Measurements from ENCODE around the gene PIKFYVE.
A peak's percentile ranks its signal among the peaks of the same experiment; 100 is the strongest.
"Not testable (repeated sequence)": the region's sequence is repeated elsewhere in the genome, so short reads cannot be mapped to it uniquely, and the experiment has no call there.

The PIKFYVE gene

GRCh38 chr2:208358758-208359631 lies 92.9 kb downstream of the PIKFYVE start:
- H3K27ac Mint-ChIP-seq, result peak overlapping the region; percentile 32
- ATAC-seq (no peak), DNase-seq (ENCODE audit: low spot score in 2 of 2) (no peak)

GRCh38 chr2:208359632-208359986 lies 93.6 kb downstream of the PIKFYVE start:
- DNase-seq (ENCODE audit: low spot score in 2 of 2) (no peak), ATAC-seq (peak; percentile 40)
- Mint-ChIP-seq H3K36me3 (peaks cover 30% of the 10 kb centered on the region), H3K27ac (peak overlapping the region; percentile 32), H3K4me3 (no peak overlapping the region), H3K4me1 (peaks cover 11% of the 10 kb centered on the region), H3K9me3 (no peaks in the 10 kb centered on the region)

More at GRCh38 chr2:208358758-208359631, 92.9 kb downstream of the PIKFYVE start:
- H3K4me3 Mint-ChIP-seq, result no peak overlapping the region
- H3K9me3 Mint-ChIP-seq, result no peaks in the 10 kb centered on the region
- H3K36me3 Mint-ChIP-seq, result peaks cover 36% of the 10 kb centered on the region
- peaks cover 7% of the 10 kb centered on the region for H3K4me1 Mint-ChIP-seq

- Mint-ChIP-seq H3K36me3 (peaks cover 21% of the 10 kb centered on the region), H3K27ac (no peak overlapping the region), H3K9me3 (peaks cover 4% of the 10 kb centered on the region), H3K4me3 (no peak overlapping the region), H3K4me1 (peaks cover 11% of the 10 kb centered on the region)
- ATAC-seq (peak; percentile 31), DNase-seq (ENCODE audit: low spot score in 2 of 2) (no peak)
Measured at GRCh38 chr2:208360259-208361076, 94.4 kb downstream of the PIKFYVE start.

GRCh38 chr2:208361077-208361441 lies 95.0 kb downstream of the PIKFYVE start:
- no peak for DNase-seq (ENCODE audit: low spot score in 2 of 2)
- Mint-ChIP-seq H3K4me1 (peaks cover 11% of the 10 kb centered on the region), H3K27ac (no peak overlapping the region), H3K36me3 (peaks cover 15% of the 10 kb centered on the region), H3K9me3 (peaks cover 6% of the 10 kb centered on the region), H3K4me3 (no peak overlapping the region)
- ATAC-seq, result no peak

- Mint-ChIP-seq H3K36me3 (no peaks in the 10 kb centered on the region), H3K9me3 (peaks cover 7% of the 10 kb centered on the region), H3K4me3 (no peak overlapping the region), H3K4me1 (peaks cover 11% of the 10 kb centered on the region), H3K27ac (no peak overlapping the region)
- DNase-seq (ENCODE audit: low spot score in 2 of 2), result no peak
- ATAC-seq, result peak; percentile 77
Measured at GRCh38 chr2:208363485-208363884, 97.4 kb downstream of the PIKFYVE start.

GRCh38 chr2:208366215-208367127 lies 100.4 kb downstream of the PIKFYVE start:
- H3K4me3 Mint-ChIP-seq, result no peak overlapping the region
- DNase-seq (ENCODE audit: low spot score in 2 of 2) (no peak), ATAC-seq (no peak)
- H3K9me3 Mint-ChIP-seq, result peaks cover 7% of the 10 kb centered on the region
- peaks cover 11% of the 10 kb centered on the region for H3K4me1 Mint-ChIP-seq
- no peaks in the 10 kb centered on the region for H3K36me3 Mint-ChIP-seq
- H3K27ac Mint-ChIP-seq, result no peak overlapping the region

GRCh38 chr2:208369091-208369490 lies 103.0 kb downstream of the PIKFYVE start:
- DNase-seq (ENCODE audit: low spot score in 2 of 2), result no peak
- ATAC-seq, result no peak
- Mint-ChIP-seq H3K9me3 (peaks cover 7% of the 10 kb centered on the region), H3K4me1 (peaks cover 4% of the 10 kb centered on the region), H3K36me3 (no peaks in the 10 kb centered on the region), H3K4me3 (no peak overlapping the region), H3K27ac (no peak overlapping the region)

GRCh38 chr2:208370881-208371633 lies 105.0 kb downstream of the PIKFYVE start:
- no peaks in the 10 kb centered on the region for H3K4me1 Mint-ChIP-seq
- peak; percentile 37 for ATAC-seq
- no peak for DNase-seq (ENCODE audit: low spot score in 2 of 2)

GRCh38 chr2:208371634-208371935 lies 105.5 kb downstream of the PIKFYVE start:
- Mint-ChIP-seq H3K27ac (no peak overlapping the region), H3K9me3 (no peaks in the 10 kb centered on the region), H3K36me3 (no peaks in the 10 kb centered on the region), H3K4me1 (no peaks in the 10 kb centered on the region), H3K4me3 (no peak overlapping the region)
- DNase-seq (ENCODE audit: low spot score in 2 of 2), result no peak
- peak; percentile 39 for ATAC-seq

More at GRCh38 chr2:208370881-208371633, 105.0 kb downstream of the PIKFYVE start:
- Mint-ChIP-seq H3K4me3 (no peak overlapping the region), H3K27ac (no peak overlapping the region), H3K9me3 (peaks cover 2% of the 10 kb centered on the region), H3K36me3 (no peaks in the 10 kb centered on the region)

GRCh38 chr2:208373460-208374089 lies 107.5 kb downstream of the PIKFYVE start:
- ATAC-seq (no peak), DNase-seq (ENCODE audit: low spot score in 2 of 2) (no peak)
- H3K4me1 Mint-ChIP-seq, result no peaks in the 10 kb centered on the region
- no peak overlapping the region for H3K4me3 Mint-ChIP-seq
- no peaks in the 10 kb centered on the region for H3K36me3 Mint-ChIP-seq
- H3K27ac Mint-ChIP-seq, result no peak overlapping the region
- no peaks in the 10 kb centered on the region for H3K9me3 Mint-ChIP-seq

GRCh38 chr2:208375491-208376068 lies 109.5 kb downstream of the PIKFYVE start:
- ATAC-seq (peak; percentile 55), DNase-seq (ENCODE audit: low spot score in 2 of 2) (no peak)
- Mint-ChIP-seq H3K9me3 (no peaks in the 10 kb centered on the region), H3K4me1 (no peaks in the 10 kb centered on the region), H3K27ac (no peak overlapping the region), H3K4me3 (no peak overlapping the region), H3K36me3 (no peaks in the 10 kb centered on the region)

GRCh38 chr2:208377344-208377860 lies 111.3 kb downstream of the PIKFYVE start:
- H3K4me1 Mint-ChIP-seq; H3K9me3 Mint-ChIP-seq; H3K4me3 Mint-ChIP-seq; ATAC-seq; H3K27ac Mint-ChIP-seq; DNase-seq (ENCODE audit: low spot score in 2 of 2); H3K36me3 Mint-ChIP-seq: not testable (repeated sequence)

- ATAC-seq (no peak), DNase-seq (ENCODE audit: low spot score in 2 of 2) (no peak)
- no peaks in the 10 kb centered on the region for H3K36me3 Mint-ChIP-seq
- no peaks in the 10 kb centered on the region for H3K9me3 Mint-ChIP-seq
- no peak overlapping the region for H3K27ac Mint-ChIP-seq
- H3K4me3 Mint-ChIP-seq, result no peak overlapping the region
- H3K4me1 Mint-ChIP-seq, result no peaks in the 10 kb centered on the region
Measured at GRCh38 chr2:208379192-208379591, 113.1 kb downstream of the PIKFYVE start.

GRCh38 chr2:208384637-208385036 lies 118.6 kb downstream of the PIKFYVE start:
- H3K36me3 Mint-ChIP-seq, result no peaks in the 10 kb centered on the region
- no peaks in the 10 kb centered on the region for H3K4me1 Mint-ChIP-seq
- no peak overlapping the region for H3K4me3 Mint-ChIP-seq
- ATAC-seq (no peak), DNase-seq (ENCODE audit: low spot score in 2 of 2) (no peak)
- no peaks in the 10 kb centered on the region for H3K9me3 Mint-ChIP-seq
- no peak overlapping the region for H3K27ac Mint-ChIP-seq

All from stimulated activated effector memory CD8-positive, alpha-beta T cell treated with anti-CD3 and anti-CD28 coated beads, Interleukin-12 subunit alpha, Interleukin-12 subunit beta, amount 100 ng/mL, for 72 hours (primary cell).